GM19025 (cell line): ENCODE results near the gene MRPL21.

Source experiments
- ATAC-seq: cut with Tn5 transposase; IDR thresholded peaks from one replicate; pipeline ENCODE4 v1.9.1; 2021; ENCODE audit warnings: mild to moderate bottlenecking, low read depth, moderate library complexity; ENCODE audit not compliant: unreplicated experiment

MRPL21 gene

DNA sequence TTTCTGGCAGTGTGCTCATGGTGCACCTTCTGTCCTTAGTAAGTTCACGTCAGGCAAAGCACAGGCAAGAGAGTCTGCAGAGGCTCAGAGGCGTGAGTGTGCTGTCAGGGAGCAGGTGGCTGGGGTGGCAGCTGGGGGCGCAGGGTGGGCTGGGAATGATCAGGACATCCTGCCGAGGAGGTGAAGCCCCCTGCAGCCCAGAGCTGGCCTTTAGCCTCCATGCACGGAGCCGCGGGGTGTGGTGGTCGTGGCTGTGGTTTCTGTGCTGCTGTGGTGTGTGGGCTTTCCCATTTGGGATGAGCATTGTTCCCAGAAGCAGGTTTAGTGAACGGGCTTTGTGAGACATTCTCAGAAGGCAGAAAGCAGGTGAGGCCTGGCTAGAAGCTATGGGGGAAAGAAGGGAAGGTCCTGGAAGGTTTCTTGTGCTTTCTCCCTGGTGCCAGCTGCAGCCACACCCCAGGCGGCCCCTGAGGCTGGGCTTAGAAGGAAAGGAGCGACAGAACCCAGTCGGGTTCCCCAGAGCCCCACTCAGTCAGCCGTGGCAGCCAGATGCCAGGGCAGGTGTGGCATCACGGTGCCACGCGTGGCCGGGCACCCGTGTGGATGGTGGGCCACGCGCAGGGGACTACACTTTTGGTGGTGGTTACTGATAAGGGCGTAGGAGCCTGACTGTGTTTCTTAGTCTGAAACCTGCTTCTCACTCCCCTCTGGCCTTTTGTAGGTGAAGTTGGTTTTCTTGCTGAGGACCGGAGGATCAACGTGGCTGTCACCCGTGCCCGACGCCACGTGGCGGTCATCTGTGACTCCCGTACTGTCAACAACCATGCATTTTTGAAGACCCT, 32.1 kb upstream of the MRPL21 start:
- ATAC-seq: no peak

DNA sequence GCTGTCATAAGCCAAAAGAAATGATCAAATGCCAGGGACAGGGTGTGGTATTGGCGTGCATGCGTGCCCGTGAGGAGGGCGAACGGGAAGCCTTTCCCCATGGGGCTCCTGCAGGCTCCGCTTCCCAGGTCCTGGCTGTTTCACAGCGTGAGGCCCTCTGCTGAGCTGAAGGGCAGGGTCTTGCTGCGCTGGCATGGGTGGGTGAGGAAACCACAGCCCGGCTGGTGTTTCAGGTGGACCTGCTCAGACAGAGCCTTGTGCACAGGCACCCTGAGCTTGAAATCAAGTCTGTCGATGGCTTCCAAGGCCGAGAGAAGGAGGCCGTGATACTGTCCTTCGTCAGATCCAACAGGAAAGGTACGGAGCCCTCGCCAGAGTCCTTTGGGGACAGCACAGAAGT, 31.4 kb upstream of the MRPL21 start:
- ATAC-seq: no peak

DNA sequence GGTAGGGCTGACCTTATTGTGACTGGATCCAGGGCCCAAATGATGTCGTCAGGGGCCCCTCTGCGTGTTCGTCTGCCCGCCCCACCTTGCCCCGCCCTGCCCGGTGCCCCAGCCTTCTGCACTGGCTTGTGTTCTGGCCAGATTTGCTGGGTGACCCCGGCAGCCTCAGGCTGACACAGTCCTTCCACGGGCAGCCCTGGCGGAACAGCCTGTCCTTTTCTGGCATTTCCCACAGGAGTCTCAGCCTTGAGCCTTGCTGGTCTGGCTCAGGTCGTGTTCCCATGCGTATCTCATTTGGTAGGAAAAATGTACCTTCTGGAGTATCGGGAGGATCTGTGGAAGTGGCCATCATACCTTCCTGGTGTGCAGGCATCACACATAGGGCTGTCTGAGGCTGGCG, 31.0 kb upstream of the MRPL21 start:
- ATAC-seq: no peak

DNA sequence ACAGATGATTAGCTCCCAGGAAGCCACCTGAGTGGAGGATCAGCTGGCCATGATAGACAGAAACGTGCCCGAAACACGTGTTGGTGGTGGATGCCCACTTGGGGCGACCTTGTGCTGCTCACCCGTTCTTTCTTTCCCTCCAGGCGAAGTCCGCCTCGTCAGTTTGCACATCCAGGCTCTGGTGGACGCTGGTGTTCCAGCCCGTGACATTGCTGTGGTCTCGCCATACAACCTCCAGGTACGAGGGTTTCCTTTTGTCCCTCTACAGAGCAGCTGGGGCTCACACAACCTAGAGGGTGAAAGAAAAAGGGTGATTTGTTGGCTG, 30.7 kb upstream of the MRPL21 start:
- ATAC-seq: no peak

DNA sequence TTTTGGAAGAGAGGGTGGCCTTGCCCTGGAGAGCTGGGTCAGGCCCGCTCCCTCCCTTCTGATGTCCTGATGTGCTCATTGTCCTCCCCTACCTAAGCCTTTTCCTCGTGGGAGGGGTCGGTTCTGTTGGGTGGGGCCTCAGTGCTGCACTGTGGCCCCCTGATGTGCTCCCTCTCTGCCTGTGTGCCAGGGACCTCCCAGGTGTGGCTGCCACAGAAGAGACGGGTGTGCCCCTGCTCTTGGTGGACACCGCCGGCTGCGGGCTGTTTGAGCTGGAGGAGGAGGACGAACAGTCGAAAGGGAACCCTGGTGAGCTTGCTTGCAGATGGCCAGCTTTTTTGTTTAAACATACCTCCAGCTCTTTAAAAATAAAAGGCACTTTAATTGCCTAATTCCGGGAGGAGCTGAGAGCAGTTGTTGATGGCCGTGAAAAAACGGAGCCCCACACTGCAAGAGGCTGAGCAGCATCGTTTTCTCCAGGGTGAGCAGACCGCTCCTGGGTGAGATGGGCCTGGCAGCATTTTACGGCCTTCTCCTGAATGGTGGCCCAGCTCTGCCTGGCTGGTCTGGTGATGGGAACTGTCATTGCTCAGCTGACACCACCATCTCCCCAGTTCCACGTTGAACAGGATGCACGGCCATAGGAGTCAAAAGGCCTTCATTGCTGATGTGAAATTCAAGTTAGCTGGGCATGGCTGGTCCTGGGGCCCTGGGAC, 30.1 kb upstream of the MRPL21 start:
- no peak for ATAC-seq

DNA sequence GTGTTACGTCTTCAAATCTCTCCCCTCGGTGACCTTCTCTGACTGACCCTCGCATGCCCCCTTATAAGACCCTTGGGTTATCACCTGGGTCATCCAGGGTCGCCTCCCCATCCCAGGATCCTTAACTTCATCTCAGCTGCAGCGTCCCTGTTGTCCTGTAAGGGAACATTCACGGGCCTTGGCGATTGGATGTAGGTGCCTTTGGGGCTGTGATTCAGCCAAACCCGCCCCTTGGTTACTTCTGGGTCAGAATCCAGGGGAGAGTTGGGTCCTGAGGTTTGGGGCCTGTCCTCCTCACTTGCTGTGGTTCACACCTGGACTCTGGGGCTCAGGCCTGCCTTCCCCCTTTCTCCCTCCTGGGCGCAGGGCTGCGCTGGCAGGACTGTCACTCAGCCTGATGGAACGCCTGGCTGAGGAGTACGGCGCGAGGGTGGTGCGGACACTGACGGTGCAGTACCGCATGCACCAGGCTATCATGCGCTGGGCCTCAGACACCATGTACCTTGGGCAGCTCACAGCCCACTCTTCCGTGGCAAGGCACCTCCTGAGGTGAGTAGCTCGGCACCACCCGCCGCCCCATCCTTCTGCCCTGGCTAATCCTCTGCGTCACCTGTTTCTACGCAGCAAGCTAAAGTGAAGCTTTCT, 29.4 kb upstream of the MRPL21 start:
- no peak for ATAC-seq

DNA sequence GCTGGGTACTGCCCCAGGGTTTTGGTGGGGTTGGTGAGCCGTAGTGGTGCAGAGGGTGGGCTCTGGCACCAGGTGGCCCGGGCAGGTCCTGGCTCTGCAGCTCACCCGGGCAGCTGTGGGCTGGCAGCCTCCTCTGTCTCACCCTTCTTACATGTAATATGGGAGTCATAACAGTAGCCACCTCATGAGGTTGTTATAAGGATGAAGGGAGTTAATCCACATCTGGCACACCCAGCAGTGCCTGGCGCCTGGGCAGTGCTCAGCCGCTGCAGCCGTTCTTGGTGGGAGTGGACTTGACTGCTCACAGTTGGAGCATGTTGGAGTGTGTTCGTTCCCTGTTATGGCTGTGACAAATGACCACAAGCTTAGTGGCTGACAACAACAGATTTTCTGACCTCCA, 28.7 kb upstream of the MRPL21 start:
- no peak for ATAC-seq

DNA sequence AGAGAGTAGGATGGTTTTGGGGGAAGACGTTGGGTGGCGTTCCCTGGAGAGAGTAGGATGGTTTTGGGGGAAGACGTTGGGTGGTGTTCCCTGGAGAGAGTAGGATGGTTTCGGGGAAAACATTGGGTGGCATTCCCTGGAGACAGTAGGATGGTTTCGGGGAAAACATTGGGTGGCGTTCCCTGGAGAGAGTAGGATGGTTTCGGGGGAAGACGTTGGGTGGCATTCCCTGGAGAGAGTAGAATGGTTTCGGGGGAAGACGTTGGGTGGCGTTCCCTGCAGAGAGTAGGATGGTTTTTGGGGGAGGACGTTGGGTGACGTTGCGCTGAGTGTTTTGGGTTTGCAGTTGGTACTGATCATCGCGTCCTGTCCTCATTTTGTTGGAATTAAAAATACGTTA, 28.3 kb upstream of the MRPL21 start:
- no peak for ATAC-seq

DNA sequence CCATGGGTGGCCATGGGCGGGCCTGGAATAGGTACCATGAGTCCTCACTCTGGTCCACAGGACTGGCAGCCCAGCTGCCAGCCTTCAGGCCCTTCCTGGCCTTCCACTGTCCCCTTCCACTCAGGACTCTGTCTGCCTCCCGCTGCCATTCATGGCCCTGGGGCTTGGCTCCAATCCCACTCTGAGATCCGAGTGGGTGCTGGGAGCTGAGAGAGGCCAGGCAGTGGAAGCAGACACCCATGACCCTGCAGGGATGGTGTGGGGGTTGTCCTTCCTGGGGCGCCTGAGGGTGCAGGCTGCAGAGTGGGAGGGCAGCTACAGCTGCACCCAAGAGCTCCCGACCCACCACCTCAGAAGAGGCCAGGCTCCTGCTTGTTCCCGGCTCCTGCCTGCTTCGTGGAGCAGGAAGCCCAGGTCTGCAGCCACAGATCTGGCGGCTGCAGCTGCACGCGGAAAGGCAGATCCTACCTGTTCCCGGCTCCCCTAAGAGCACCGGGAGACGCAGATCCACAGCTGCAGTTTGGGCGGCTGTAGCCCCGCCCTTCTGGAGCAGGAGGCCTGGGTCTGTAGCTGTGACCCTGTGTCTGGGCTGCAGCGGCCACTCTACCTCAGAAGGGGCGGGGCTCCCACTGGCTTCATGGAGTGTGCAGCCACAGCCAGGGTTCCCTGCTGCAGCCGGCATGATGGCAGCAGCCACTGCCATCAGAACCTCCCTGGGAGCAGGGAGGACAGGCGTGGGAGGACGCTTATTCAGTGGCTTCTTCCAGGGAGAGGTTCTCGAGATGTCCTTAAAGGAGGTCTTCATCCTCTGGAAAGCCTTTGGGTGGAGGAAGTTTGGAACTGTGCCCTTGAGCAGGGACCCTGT, 27.6 kb upstream of the MRPL21 start:
- ATAC-seq: no peak

DNA sequence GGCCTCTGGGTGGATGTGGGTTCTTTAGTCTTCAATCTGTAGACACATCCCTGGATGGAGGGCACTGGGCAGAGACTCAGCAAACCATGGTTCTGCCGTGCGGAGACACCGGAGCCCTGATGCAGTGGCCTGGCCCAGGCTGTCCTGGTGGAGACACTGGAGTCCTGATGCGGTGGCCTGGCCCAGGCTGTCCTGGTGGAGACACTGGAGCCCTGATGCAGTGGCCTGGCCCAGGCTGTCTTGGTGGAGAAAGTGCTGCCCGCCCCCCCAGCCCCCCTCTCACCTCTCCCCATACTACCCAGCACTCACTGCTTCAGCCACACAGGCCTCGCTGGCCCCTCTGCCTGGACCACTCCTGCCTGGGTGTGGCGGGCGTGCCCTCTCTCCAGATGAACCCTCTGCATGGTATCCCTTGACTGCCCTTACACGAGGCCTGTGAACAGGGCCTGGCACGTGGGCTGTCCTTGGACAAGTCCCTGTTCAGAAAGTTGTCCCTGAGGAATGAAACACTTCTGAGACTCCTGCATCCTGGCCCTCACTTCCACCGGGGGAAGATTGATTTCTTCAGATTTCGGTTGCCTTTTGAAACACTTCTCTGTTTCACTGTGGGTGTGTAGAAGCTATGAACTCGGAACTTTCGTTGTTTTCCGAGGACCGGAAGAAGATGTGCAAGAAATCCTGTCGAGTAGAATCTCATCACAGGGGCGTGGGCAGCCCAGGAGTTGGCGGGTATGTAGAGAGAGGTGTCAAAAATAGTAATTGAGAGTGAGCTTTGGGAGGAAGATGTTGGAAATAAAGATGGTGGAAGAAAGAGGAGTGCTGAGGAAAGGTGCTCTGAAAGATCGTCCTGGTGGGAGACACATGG, 26.3 kb upstream of the MRPL21 start:
- no peak for ATAC-seq

DNA sequence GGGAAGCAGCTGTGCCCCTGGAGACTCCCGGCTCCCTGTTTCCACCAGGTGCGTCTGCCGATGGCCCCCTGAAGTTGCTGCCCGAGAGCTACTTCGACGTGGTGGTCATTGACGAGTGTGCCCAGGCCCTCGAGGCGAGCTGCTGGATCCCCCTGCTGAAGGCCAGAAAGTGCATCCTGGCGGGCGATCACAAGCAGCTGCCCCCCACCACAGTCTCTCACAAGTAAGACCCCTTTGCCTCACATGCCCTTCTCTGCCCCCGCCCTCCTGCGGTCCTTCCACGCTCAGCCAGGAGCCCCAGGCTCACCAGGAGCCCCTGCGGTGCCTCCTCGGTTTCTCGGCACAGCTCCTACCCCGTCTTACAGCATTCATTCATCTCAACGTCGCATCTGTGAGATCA, 25.5 kb upstream of the MRPL21 start:
- no peak for ATAC-seq

DNA sequence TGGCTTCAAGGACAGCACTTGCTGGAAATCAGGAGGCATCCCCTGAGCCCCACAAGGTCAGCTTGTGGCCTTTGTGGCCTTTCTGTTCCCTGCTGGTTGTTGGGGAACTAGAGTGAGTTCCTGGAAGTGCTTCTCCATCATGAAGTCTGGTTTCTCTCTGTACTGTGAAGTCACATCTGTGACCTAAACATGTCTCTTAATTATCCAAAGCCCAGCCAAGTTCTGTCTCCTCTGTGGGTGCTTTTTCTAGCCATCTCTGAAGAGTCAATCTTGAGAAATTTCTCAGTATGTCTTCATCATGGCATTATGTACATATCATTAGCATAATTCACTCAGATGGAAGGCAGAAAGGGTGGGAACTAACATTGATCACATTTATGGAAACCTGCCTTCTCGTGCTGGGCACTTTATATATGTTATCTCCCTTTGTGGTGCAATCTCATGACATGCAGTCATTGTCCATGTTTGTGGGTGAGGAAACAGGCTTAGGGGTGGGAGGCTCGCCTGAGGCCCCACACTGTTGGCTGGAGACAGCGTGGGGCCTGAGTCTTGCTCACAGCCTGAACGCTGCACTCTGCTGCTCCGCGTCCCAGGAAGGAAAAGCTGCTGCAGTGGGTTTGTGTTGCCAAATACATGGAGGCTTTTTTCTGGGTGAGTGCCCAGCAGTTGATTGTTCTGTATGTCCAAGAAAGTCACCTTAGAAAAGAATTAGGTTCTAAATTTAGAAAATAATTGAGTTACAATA, 24.7 kb upstream of the MRPL21 start:
- ATAC-seq: no peak

DNA sequence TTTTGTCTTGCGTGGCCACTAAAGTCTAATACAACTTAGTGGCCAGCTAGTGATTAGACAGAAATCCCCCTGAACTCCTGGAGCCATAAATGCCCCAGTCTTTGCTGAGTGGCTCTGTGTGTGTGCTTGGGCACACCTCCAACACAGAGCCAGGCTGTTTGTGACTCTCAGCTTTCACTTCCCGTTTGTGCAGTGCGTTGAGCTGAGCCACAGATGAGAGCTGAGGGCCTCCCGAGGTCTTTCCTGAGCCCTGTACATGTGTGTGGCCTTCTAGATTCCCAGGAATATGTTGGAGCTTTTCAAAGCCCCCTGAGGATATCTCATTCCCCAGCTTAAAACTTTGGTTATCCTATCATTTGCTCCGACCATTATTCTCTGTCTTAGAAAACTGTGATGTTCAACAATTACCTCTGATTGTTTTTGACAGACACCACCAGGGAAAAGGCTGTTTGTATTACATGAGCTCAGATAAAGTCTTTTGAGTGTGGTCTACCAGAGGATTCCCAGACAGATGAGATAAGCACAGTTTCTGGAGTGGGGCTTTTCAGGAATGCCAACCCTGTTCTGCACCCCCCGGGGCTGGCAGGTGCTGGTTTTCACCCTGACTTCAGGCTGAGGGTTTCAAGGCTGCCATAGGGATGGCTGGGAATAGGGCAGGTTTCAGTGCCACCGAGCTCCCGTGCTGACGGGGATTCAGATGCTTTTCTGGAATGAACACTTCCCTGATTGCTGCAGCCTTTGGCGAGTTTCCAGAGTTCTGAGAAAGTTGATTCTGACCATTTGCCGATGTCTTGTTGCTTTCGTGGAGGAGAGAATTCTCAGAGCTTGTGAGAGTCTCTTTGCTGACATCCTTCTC, 23.9 kb upstream of the MRPL21 start:
- ATAC-seq: no peak

DNA sequence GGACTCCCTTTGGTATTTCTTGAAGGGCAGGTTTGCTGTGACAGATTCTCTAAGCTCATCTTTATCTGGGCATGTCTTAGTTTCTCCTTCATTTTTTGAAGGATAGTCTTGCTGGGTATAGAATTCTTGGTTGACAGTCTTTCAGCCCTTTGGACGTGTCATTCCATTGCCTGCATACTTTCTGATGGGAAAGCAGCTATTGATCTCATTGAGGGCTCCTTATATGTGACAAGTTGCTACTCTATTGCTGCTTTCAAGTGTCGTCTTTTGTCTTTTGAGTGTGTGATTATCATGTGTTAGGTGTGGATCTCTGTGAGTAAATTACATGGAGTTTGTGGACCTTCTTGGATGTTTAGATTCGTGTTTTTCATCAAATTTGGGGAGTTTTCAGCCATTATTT, 22.0 kb upstream of the MRPL21 start:
- no peak for ATAC-seq

DNA sequence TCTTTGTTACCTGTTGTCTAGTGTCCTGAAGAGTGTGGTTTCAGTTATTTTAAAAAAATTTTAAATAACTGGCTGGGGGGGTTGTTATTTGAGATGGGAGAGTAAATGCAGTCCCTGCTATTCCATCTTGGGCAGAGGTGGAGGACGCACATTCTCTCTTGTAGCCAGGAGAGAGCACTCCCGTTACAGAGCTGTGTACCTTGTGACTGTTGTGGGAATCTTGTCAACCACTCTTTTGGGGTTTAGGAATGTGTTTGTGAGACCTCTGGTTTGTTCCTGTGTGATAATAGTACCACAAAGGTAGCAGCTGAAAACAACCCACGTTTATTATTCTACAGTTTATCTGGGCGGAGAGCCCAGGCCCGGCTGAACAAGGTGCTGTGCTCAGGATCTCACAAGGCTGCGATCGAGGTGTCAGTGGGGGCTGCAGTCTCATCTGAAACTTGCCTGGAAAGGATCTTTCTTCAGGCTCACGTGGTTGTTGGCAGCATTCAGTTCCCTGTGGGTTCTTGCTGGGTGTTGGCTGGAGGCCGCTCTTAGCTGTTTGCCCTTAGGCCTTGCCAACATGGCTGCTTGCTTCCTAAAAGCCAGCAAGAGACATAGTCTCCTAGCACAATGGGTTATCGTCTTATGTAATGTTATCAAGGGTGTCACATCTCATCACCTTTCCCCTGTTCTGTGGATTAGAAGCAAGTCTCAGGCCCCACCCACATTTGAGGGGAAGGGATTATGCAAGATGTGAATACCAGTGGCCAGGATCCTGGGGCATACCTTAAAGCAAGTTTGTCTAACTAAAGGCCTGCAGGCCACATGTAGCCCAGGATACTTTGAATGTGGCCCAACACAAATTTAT, 20.7 kb upstream of the MRPL21 start:
- ATAC-seq: no peak

DNA sequence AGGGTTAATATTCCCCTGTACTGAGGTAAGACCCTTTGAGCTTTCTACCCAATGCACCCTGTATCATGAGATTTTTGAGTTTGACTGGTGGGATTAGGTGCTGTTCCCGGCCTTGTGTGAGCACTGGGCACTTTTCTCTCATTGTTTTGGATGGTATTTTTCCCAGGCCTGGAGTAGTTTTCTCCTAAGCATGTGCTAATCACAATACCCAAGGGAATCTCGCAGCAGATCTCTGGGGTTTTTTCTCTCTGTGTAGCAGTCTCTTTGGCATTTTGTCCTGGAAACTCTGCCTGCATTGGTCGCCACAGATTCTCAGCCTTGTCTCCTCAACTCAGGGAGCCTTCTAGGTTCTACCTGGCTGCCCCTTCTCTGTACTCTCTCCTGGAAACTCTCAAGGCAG, 20.0 kb upstream of the MRPL21 start:
- ATAC-seq: no peak

DNA sequence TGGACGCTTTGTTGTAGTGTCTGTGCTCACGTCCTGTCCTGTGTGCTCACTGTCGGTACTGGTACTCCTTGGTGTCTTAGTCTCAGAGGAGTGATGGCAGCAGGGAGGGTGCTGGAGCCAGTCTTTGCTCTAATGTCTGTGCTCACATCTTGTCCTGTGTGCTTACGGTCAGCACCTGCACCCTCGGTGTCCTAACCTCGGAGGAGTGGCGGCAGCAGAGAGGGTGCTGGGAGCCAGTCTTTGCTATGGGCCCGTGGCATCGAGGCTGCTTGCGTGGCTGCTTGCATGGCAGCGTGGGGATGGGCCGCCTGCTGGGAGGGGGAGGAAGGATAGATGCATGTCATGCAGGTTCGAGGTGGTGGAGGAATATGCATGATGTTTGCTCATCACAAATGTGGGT, 12.8 kb upstream of the MRPL21 start:
- no peak for ATAC-seq
